Type B pancreatic cell (in vitro differentiated cells): ENCODE results near the gene MYCL. TPM values are rescaled to one million over a fixed set of nuclear protein-coding genes. Genes with fewer than 3 reads are reported as not detected.

ENCODE experiments used
- DNase-seq: peaks from one replicate; pipeline ENCODE4 v3.0.0; 2021; ENCODE audit warnings: mixed read lengths; ENCODE audit not compliant: unreplicated experiment; ENCODE audit errors: extremely low spot score
- H3K27ac Mint-ChIP-seq: 2 replicates; pipeline ENCODE4 v1.8.0; 2021; ENCODE audit warnings: mild to moderate bottlenecking, mixed read lengths
- H3K27me3 Mint-ChIP-seq: 2 replicates; pipeline ENCODE4 v1.8.0; 2021; ENCODE audit warnings: mixed read lengths
- H3K36me3 Mint-ChIP-seq: 2 replicates; pipeline ENCODE4 v1.8.0; 2021; ENCODE audit warnings: mixed read lengths
- H3K4me1 Mint-ChIP-seq: one replicate; pipeline ENCODE4 v1.8.0; 2021; ENCODE audit warnings: mixed read lengths; ENCODE audit not compliant: unreplicated experiment
- H3K4me3 Mint-ChIP-seq: 2 replicates; pipeline ENCODE4 v1.8.0; 2021; ENCODE audit warnings: mild to moderate bottlenecking, mixed read lengths
- H3K9me3 Mint-ChIP-seq: 2 replicates; pipeline ENCODE4 v1.8.0; 2021; ENCODE audit warnings: mixed read lengths
- total RNA-seq: library from RNA; stranded (reverse); gene quantifications from 2 replicates; pipeline ENCODE4 v1.2.1, GENCODE V29; 2021; ENCODE audit warnings: low replicate concordance
- TF ChIP-seq, protein P1 (sequence below): fragments of 200-600 bp; sonication (generic); conservative IDR thresholded peaks from 2 replicates; pipeline ENCODE4 v1.5.0; 2021; ENCODE audit warnings: antibody characterized with exemption, mild to moderate bottlenecking

MYCL gene
- total RNA-seq, 1 donor from 2014 or later: 19.5 TPM

GRCh38 chr1:39845569-39846566 lies 55.8 kb downstream of the MYCL start:
- H3K4me1 Mint-ChIP-seq: peaks cover 29% of the 10 kb centered on the region
- DNase-seq: peak; percentile 84

More at GRCh38 chr1:39845569-39846566, 55.8 kb downstream of the MYCL start:
- Mint-ChIP-seq H3K27ac (peak overlapping the region; percentile 82), H3K27me3 (no peaks in the 10 kb centered on the region), H3K9me3 (no peaks in the 10 kb centered on the region), H3K36me3 (peaks cover 51% of the 10 kb centered on the region), H3K4me3 (peak overlapping the region; percentile 68)
- TF ChIP-seq, protein P1, sequence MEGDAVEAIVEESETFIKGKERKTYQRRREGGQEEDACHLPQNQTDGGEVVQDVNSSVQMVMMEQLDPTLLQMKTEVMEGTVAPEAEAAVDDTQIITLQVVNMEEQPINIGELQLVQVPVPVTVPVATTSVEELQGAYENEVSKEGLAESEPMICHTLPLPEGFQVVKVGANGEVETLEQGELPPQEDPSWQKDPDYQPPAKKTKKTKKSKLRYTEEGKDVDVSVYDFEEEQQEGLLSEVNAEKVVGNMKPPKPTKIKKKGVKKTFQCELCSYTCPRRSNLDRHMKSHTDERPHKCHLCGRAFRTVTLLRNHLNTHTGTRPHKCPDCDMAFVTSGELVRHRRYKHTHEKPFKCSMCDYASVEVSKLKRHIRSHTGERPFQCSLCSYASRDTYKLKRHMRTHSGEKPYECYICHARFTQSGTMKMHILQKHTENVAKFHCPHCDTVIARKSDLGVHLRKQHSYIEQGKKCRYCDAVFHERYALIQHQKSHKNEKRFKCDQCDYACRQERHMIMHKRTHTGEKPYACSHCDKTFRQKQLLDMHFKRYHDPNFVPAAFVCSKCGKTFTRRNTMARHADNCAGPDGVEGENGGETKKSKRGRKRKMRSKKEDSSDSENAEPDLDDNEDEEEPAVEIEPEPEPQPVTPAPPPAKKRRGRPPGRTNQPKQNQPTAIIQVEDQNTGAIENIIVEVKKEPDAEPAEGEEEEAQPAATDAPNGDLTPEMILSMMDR: no peak

Other genes with a start within 250 kb of the MYCL start
- 0.43 TPM in 1 of 2 replicates, not detected in the other for gene NT5C1A, start 229.8 kb downstream of the MYCL start, total RNA-seq
- 0.21 and 0.53 TPM in 2 replicates for gene HPCAL4, start 210.5 kb downstream of the MYCL start, total RNA-seq
- 50.0 and 51.7 TPM in 2 replicates for gene PPIE, start 163.0 kb downstream of the MYCL start, total RNA-seq
- 0.21 and 0.65 TPM in 2 replicates for gene OXCT2, start 130.6 kb downstream of the MYCL start, total RNA-seq
- gene BMP8B, start 113.1 kb downstream of the MYCL start, total RNA-seq: 1.5 and 2.4 TPM in 2 replicates
- 23.9 and 29.6 TPM in 2 replicates for gene TRIT1, start 18.4 kb downstream of the MYCL start, total RNA-seq
- 6.1 and 7.3 TPM in 2 replicates for gene MFSD2A, start 53.2 kb upstream of the MYCL start, total RNA-seq
- 210 and 274 TPM in 2 replicates for gene CAP1, start 138.8 kb upstream of the MYCL start, total RNA-seq
- 73.6 and 79.6 TPM in 2 replicates for gene PPT1, start 195.3 kb upstream of the MYCL start, total RNA-seq